GM12878 (cell line): ENCODE results near the gene CRTAP. TPM values are rescaled to one million over a fixed set of nuclear protein-coding genes. Genes with fewer than 3 reads are reported as not detected.

Experiments used
- ATAC-seq: fragments of 200-7000 bp; cut with Tn5 transposase; 3 replicates; pipeline ENCODE4 v1.9.1; 2020; ENCODE audit warnings: mild to moderate bottlenecking, moderate library complexity
- BruUV-seq: library from RNA; stranded (reverse); fragments of 400-500 nt; replicated peaks from 2 replicates; lab custom pipeline; 2021; lab: Mats Ljungman, UMichigan
- CTCF ChIA-PET: fragments of 300-600 bp; sonication (Branson Sonifier 250); formaldehyde crosslinking; extraction: SDS; loops from one replicate; lab custom pipeline; 2021; ENCODE audit warnings: inconsistent platforms; lab: Yijun Ruan, JAX
- POLR2A ChIA-PET: fragments of 350-600 bp; formaldehyde crosslinking; extraction: SDS; loops from one replicate; lab custom pipeline; 2021; ENCODE audit warnings: inconsistent platforms; lab: Charles Lee
- RAD21 ChIA-PET: fragments of 300-600 bp; sonication (Branson Sonifier 250); formaldehyde crosslinking; loops from one replicate; lab custom pipeline; 2023; ENCODE audit warnings: antibody characterized with exemption; ENCODE audit not compliant: unreplicated experiment; lab: Charles Lee
- SMC1A ChIA-PET: fragments of 300-600 bp; sonication (Branson Sonifier 250); formaldehyde crosslinking; loops from one replicate; lab custom pipeline; 2023; ENCODE audit not compliant: unreplicated experiment, uncharacterized antibody; lab: Charles Lee
- DNase-seq: peaks from one replicate; pipeline ENCODE4 v3.0.0-alpha.2; 2011; ENCODE audit warnings: low read depth, low spot score
- FAIRE-seq: peaks from 3 replicates; lab custom pipeline; 2011; peaks lifted over from hg19 to GRCh38; lab: Jason Lieb, UNC
- H2AFZ ChIP-seq: 2 replicates; pipeline ENCODE4 v1.6.0; 2011; ENCODE audit warnings: low read depth, low read length, control low read depth; ENCODE audit not compliant: control insufficient read depth
- H3K27ac ChIP-seq: 2 replicates; pipeline ENCODE4 v1.5.1; 2011; ENCODE audit warnings: control low read depth; ENCODE audit not compliant: control insufficient read depth, insufficient read depth
- H3K27me3 ChIP-seq, 2 experiments: replicated peaks in 1 of 2; 2 replicates each; pipeline versions ENCODE4 v1.6.0 to v1.6.1; 2011; ENCODE audit warnings: low read length in 1 of 2; ENCODE audit not compliant: control insufficient read depth in 2 of 2, insufficient read depth in 2 of 2
- H3K36me3 ChIP-seq, 2 experiments: 2 replicates each; pipeline ENCODE4 v1.5.1; 2011; ENCODE audit warnings: low read length in 1 of 2; ENCODE audit not compliant: control insufficient read depth in 2 of 2, insufficient read depth in 2 of 2
- H3K4me1 ChIP-seq: 2 replicates; pipeline ENCODE4 v1.6.1; 2011; ENCODE audit warnings: mild to moderate bottlenecking, low read length, moderate library complexity, mixed read lengths; ENCODE audit not compliant: control insufficient read depth, insufficient read depth
- H3K4me2 ChIP-seq: 2 replicates; pipeline ENCODE4 v1.6.0; 2011; ENCODE audit warnings: control low read depth; ENCODE audit not compliant: control insufficient read depth, insufficient read depth
- H3K4me3 ChIP-seq: fragments of 200-600 bp; sonication (generic); 2 replicates; pipeline ENCODE4 v1.5.1; 2016
- H3K79me2 ChIP-seq: 2 replicates; pipeline ENCODE4 v1.6.0; 2011; ENCODE audit warnings: low read length; ENCODE audit not compliant: control insufficient read depth, insufficient read depth
- H3K9ac ChIP-seq: 2 replicates; pipeline ENCODE4 v1.8.0; 2011; ENCODE audit warnings: low read length, control low read depth, mixed read lengths; ENCODE audit not compliant: control insufficient read depth, insufficient read depth
- H3K9me3 ChIP-seq: replicated peaks from 3 replicates; pipeline ENCODE4 v1.5.1; 2011; ENCODE audit warnings: mild to moderate bottlenecking, low read length; ENCODE audit not compliant: control insufficient read depth, insufficient read depth
- H4K20me1 ChIP-seq: 2 replicates; pipeline ENCODE4 v1.6.0; 2011; ENCODE audit not compliant: control insufficient read depth, insufficient read depth
- HSF1 ChIP-seq: fragments of 150-350 bp; IDR thresholded peaks from 2 replicates; pipeline ENCODE4 v1.6.1; 2014; ENCODE audit warnings: mild to moderate bottlenecking, low read depth, low read length
- IKZF1 ChIP-seq: fragments of 450-650 bp; conservative IDR thresholded peaks from 2 replicates; pipeline ENCODE4 v1.6.1; 2017; ENCODE audit warnings: antibody characterized with exemption, mild to moderate bottlenecking
- MLLT1 ChIP-seq: fragments of 450-650 bp; IDR thresholded peaks from 2 replicates; pipeline ENCODE4 v1.6.1; 2016; ENCODE audit warnings: mild to moderate bottlenecking
- NFIC ChIP-seq: IDR thresholded peaks from 2 replicates; pipeline ENCODE4 v1.6.1; 2012; ENCODE audit warnings: low read depth, mild to moderate bottlenecking, inconsistent platforms, low read length, moderate library complexity
- PAX8 ChIP-seq: fragments of 450-650 bp; IDR thresholded peaks from 2 replicates; pipeline ENCODE4 v1.6.1; 2017; ENCODE audit warnings: mild to moderate bottlenecking, moderate library complexity
- SMAD1 ChIP-seq: fragments of 450-650 bp; IDR thresholded peaks from 2 replicates; pipeline ENCODE4 v1.6.1; 2018; ENCODE audit warnings: mild to moderate bottlenecking, low read depth; ENCODE audit not compliant: partially characterized antibody
- SRF ChIP-seq, 2 experiments: IDR thresholded peaks; 2 replicates each; pipeline ENCODE4 v1.6.1; 2011; ENCODE audit warnings: low read depth in 2 of 2, low read length in 2 of 2, mild to moderate bottlenecking in 1 of 2, moderate library complexity in 1 of 2
- TBL1XR1 ChIP-seq: IDR thresholded peaks from 2 replicates; pipeline ENCODE4 v1.6.1; 2012; ENCODE audit warnings: low read depth, low read length, improper control_type of control experiment
- WGBS: methylation state at CpG from one replicate; pipeline ENCODE4 v1.1.6; 2016; ENCODE audit warnings: low lambda C conversion rate; ENCODE audit not compliant: insufficient replicate concordance, insufficient coverage; ENCODE audit errors: missing lambda C conversion rate; 5-methylcytosine and 5-hydroxymethylcytosine counted together
- in situ Hi-C: fragments of 300-500 bp; cut with MboI; formaldehyde crosslinking; loops from 9 replicates; pipeline ENCODE4 v1.14.3; 2018; ENCODE audit warnings: mixed read lengths
- intact Hi-C: fragments of 100-400 bp; cut with micrococcal nuclease; formaldehyde crosslinking; loops from one replicate; pipeline ENCODE4 v1.14.2; 2022; ENCODE audit not compliant: unreplicated experiment
- polyA plus RNA-seq, 11 experiments: library from polyadenylated mRNA; depleted of rRNA in 4 of 11; unstranded in 6 of 11; stranded (reverse) in 5 of 11; fragments of >200 nt; fragmentation: Nextera tagmentation in 4 of 11; fragmentation: Illumina TruSeq in 1 of 11; extraction: Ambion mirVana in 4 of 11; extraction: Trizol in 1 of 11; gene quantifications; 1 replicate in 1 of 11; 2 replicates in 10 of 11; pipeline versions ENCODE4 v1.2.1 to v1.2.3, GENCODE V29; 2011 to 2016; ENCODE audit warnings: inconsistent platforms in 2 of 11, missing spikeins in 2 of 11, low read depth in 1 of 11
- total RNA-seq, 4 experiments: library from RNA; depleted of rRNA in 3 of 4; stranded (reverse); fragments of >200 nt in 3 of 4; fragmentation: Illumina TruSeq in 1 of 4; extraction: Trizol in 1 of 4; gene quantifications; 2 replicates each; pipeline versions ENCODE4 v1.2.1 to v1.2.3, GENCODE V29; 2013 to 2021

The CRTAP gene
- total and polyA plus RNA-seq, 10 of the 15 experiments (the other 5 are each of a cell fraction or from before 2014, with no cell fraction given), result 6.0 to 42.3 (median 23.3) TPM

- FAIRE-seq (no peak), DNase-seq (no peak), ATAC-seq (no peak)
- Histone ChIP-seq H3K79me2 (no peaks in the 10 kb centered on the region), H3K27ac (no peak overlapping the region), H4K20me1 (no peaks in the 10 kb centered on the region), H3K4me1 (no peaks in the 10 kb centered on the region), H3K36me3 (no peaks in the 10 kb centered on the region; a peak in 1 of 4 replicates), H3K9ac (no peak overlapping the region), H2AFZ (no peak overlapping the region), H3K4me3 (no peak overlapping the region), H3K9me3 (no peaks in the 10 kb centered on the region), H3K4me2 (no peak overlapping the region), H3K27me3 (no peaks in the 10 kb centered on the region)
- POLR2A ChIA-PET, result no interaction called here
- WGBS, result 78% methylated on average over 8 of the region's 8 CpGs
- intact Hi-C loops (no loop called here), in situ Hi-C loops (no loop called here)
- RAD21 ChIA-PET, result no interaction called here
- BruUV-seq, result no TSS peak
- SMC1A ChIA-PET, result interaction anchor here (0.8 to 1.1 kb wide), 2 partner anchors 11 kb away, joined by 3 read pairs; no protein-coding TSS in a partner anchor
- CTCF ChIA-PET, result interaction anchor here (0.7 to 13.7 kb wide), 3 partner anchors 14 to 639 kb away, joined by 3 to 136 read pairs (median 3); no protein-coding TSS in a partner anchor
- TF ChIP-seq HSF1 (no peak), MLLT1 (no peak), IKZF1 (no peak), NFIC (no peak), SRF (IDR thresholded peaks at IDR 0.05; ENCODE audit: low read depth in 2 of 2, low read length in 2 of 2) (no peak), PAX8 (no peak), SMAD1 (no peak), TBL1XR1 (no peak)
These were observed 33.1 kb downstream of the CRTAP start for GRCh38 chr3:33146791-33147445.
